Spleen (tissue), 11 donors: ENCODE measurements around the gene DENND1A. TPM values are rescaled to one million over a fixed set of nuclear protein-coding genes. Genes with fewer than 3 reads are reported as not detected.
A peak's percentile ranks its signal among the peaks of the same experiment; 100 is the strongest.

ENCODE experiments used
- DNase-seq: peaks from one replicate; pipeline ENCODE4 v3.0.0-alpha.2; 2020
- H3K27ac ChIP-seq, 8 donors: fragments of 200-600 bp; sonication (generic) in 7 of 8; 1 replicate in 4 of 8; 2 replicates in 4 of 8; pipeline versions ENCODE4 v1.5.0 to v1.8.0; 2016 to 2021; ENCODE audit warnings: inconsistent platforms in 4 of 8, mild to moderate bottlenecking in 4 of 8, moderate library complexity in 1 of 8
- H3K27me3 ChIP-seq, 7 donors: fragments of 200-600 bp; sonication (generic) in 6 of 7; replicated peaks in 1 of 7; 1 replicate in 4 of 7; 2 replicates in 3 of 7; pipeline versions ENCODE4 v1.5.0 to v1.8.0; 2016 to 2021; ENCODE audit warnings: inconsistent platforms in 3 of 7, mild to moderate bottlenecking in 1 of 7
- H3K36me3 ChIP-seq, 6 donors: fragments of 200-600 bp; sonication (generic) in 5 of 6; 1 replicate in 4 of 6; 2 replicates in 2 of 6; pipeline versions ENCODE4 v1.5.0 to v1.8.0; 2016 to 2021; ENCODE audit warnings: inconsistent platforms in 2 of 6
- H3K4me1 ChIP-seq, 6 donors: fragments of 200-600 bp; sonication (generic) in 5 of 6; 1 replicate in 3 of 6; 2 replicates in 3 of 6; pipeline versions ENCODE4 v1.5.0 to v1.8.0; 2016 to 2021; ENCODE audit warnings: inconsistent platforms in 3 of 6
- H3K4me3 ChIP-seq, 8 donors: fragments of 200-600 bp; sonication (generic) in 7 of 8; 1 replicate in 4 of 8; 2 replicates in 4 of 8; pipeline versions ENCODE4 v1.5.0 to v1.8.0; 2016 to 2021; ENCODE audit warnings: inconsistent platforms in 4 of 8, mild to moderate bottlenecking in 4 of 8, moderate library complexity in 2 of 8
- H3K9me3 ChIP-seq, 8 donors: fragments of 200-600 bp; sonication (generic) in 7 of 8; 1 replicate in 4 of 8; 2 replicates in 4 of 8; pipeline versions ENCODE4 v1.5.0 to v1.8.0; 2016 to 2021; ENCODE audit warnings: inconsistent platforms in 4 of 8
- CTCF ChIP-seq, 11 experiments: fragments of 200-600 bp in 7 of 11; fragments of 450-650 bp in 4 of 11; sonication (generic) in 4 of 11; IDR thresholded peaks in 8 of 11; conservative IDR thresholded peaks in 3 of 11; 1 replicate in 7 of 11; 2 replicates in 4 of 11; pipeline versions ENCODE4 v1.4.0 to v1.8.0; 2016 to 2021; ENCODE audit warnings: antibody characterized with exemption in 11 of 11, inconsistent platforms in 4 of 11, mild to moderate bottlenecking in 1 of 11
- POLR2A ChIP-seq, 3 donors: fragments of 450-650 bp; IDR thresholded peaks; one replicate each; pipeline ENCODE4 v1.5.1; 2017; ENCODE audit warnings: antibody characterized with exemption in 3 of 3, mild to moderate bottlenecking in 1 of 3
- POLR2AphosphoS5 ChIP-seq, 3 donors: sonication (generic); formaldehyde crosslinking; IDR thresholded peaks; one replicate each; pipeline ENCODE4 v1.5.1; 2017; ENCODE audit warnings: antibody characterized with exemption in 3 of 3
- WGBS, 5 donors: extraction: QIAGEN DNeasy Blood & Tissue Kit in 3 of 5; methylation state at CpG; one replicate each; pipeline versions ENCODE4 v1.1.5 to v1.1.7; 2013 to 2018; 5-methylcytosine and 5-hydroxymethylcytosine counted together
- intact Hi-C: fragments of 100-400 bp; cut with DNase I; formaldehyde crosslinking; loops from one replicate; pipeline ENCODE4 v1.15.0; 2023; ENCODE audit warnings: low total_unique reads
- polyA plus RNA-seq, 3 donors: library from polyadenylated mRNA; stranded (reverse); fragments of 200-250 nt; gene quantifications; one replicate each; pipeline ENCODE4 v1.2.1, GENCODE V29; 2013
- total RNA-seq, 7 donors: library from RNA; depleted of rRNA in 3 of 7; stranded (reverse); fragments of >200 nt in 3 of 7; fragmentation: NEBNext Ultra II Directional in 4 of 7; extraction: Animal tissue kit (Norgen Biotek cat#: 25700) in 4 of 7; gene quantifications; one replicate each; pipeline versions ENCODE4 v1.1.0 to v1.2.1, GENCODE V29; 2016 to 2021
- donor health status: healthy with polysubstance abuse.
- donor health status: DM: no; HTN: no; CAD: no; lungs with moderate emphysema.
- donor health status: DM: no; HTN: no; CAD: no.
- donor health status: Bipolar disorder and iron deficiency.
- donor health status: healthy.
- donor health status: DM: no; HTN: no; CAD: no.
- donor health status: DM: yes; HTN: yes; CAD: no.

Gene DENND1A
- total and polyA plus RNA-seq, 10 donors: 5.4 to 59.3 (median 48.8) TPM

- peaks cover 0 to 9% (median 0%) of the 10 kb centered on the region in 6 donors for H3K36me3 ChIP-seq
- H3K27me3 ChIP-seq: no peaks in the 10 kb centered on the region
- H3K4me1 ChIP-seq: no peaks in the 10 kb centered on the region
- TF ChIP-seq POLR2AphosphoS5 (IDR thresholded peaks at IDR 0.05) (no peak), CTCF (IDR thresholded peaks at IDR 0.05 in 8 of 11, conservative IDR thresholded peaks at IDR 0.05 in 3 of 11) (no peak), POLR2A (IDR thresholded peaks at IDR 0.05) (no peak)
- no peak overlapping the region for H3K4me3 ChIP-seq
- WGBS, 5 donors: 90 to 94% (median 92%) methylated on average over 7 of the region's 7 CpGs
- no peak overlapping the region for H3K27ac ChIP-seq
- H3K9me3 ChIP-seq: no peaks in the 10 kb centered on the region
- no peak for DNase-seq
- intact Hi-C loops: no loop called here
Observed at GRCh38 chr9:123495731-123496130, 434.2 kb downstream of the DENND1A start.

GRCh38 chr9:123493627-123494026 is 436.3 kb downstream of the DENND1A start:
- WGBS, 5 donors: 86 to 95% (median 88%) methylated on average over 8 of the region's 8 CpGs

GRCh38 chr9:123490688-123491087 is 439.2 kb downstream of the DENND1A start:
- Histone ChIP-seq H3K9me3 (no peaks in the 10 kb centered on the region), H3K4me3 (no peak overlapping the region), H3K36me3 (peaks cover 0 to 9% (median 0%) of the 10 kb centered on the region in 6 donors), H3K27ac (no peak overlapping the region), H3K4me1 (no peaks in the 10 kb centered on the region), H3K27me3 (no peaks in the 10 kb centered on the region)
- DNase-seq: no peak
- WGBS, 5 donors: 88 to 96% (median 94%) methylated on average over 6 of the region's 6 CpGs
- intact Hi-C loops: no loop called here
- TF ChIP-seq CTCF (IDR thresholded peaks at IDR 0.05 in 8 of 11, conservative IDR thresholded peaks at IDR 0.05 in 3 of 11): no peak
- no peak for TF ChIP-seq POLR2AphosphoS5 (IDR thresholded peaks at IDR 0.05)
- no peak for TF ChIP-seq POLR2A (IDR thresholded peaks at IDR 0.05)

More at GRCh38 chr9:123493627-123494026, 436.3 kb downstream of the DENND1A start:
- Histone ChIP-seq H3K4me1 (no peaks in the 10 kb centered on the region), H3K36me3 (peaks cover 0 to 11% (median 0%) of the 10 kb centered on the region in 6 donors), H3K27ac (no peak overlapping the region), H3K27me3 (no peaks in the 10 kb centered on the region), H3K4me3 (no peak overlapping the region), H3K9me3 (no peaks in the 10 kb centered on the region)
- TF ChIP-seq POLR2A (IDR thresholded peaks at IDR 0.05) (no peak), POLR2AphosphoS5 (IDR thresholded peaks at IDR 0.05) (no peak), CTCF (IDR thresholded peaks at IDR 0.05 in 8 of 11, conservative IDR thresholded peaks at IDR 0.05 in 3 of 11) (no peak)
- DNase-seq: no peak
- intact Hi-C loops: no loop called here

- 74 to 81% (median 77%) methylated on average over 16 of the region's 16 CpGs for WGBS, 5 donors
- H3K4me1 ChIP-seq: no peaks in the 10 kb centered on the region
- H3K4me3 ChIP-seq: no peak overlapping the region
- intact Hi-C loops: no loop called here
- H3K27ac ChIP-seq: no peak overlapping the region
- TF ChIP-seq POLR2A (IDR thresholded peaks at IDR 0.05) (no peak), POLR2AphosphoS5 (IDR thresholded peaks at IDR 0.05) (no peak), CTCF (IDR thresholded peaks at IDR 0.05 in 8 of 11, conservative IDR thresholded peaks at IDR 0.05 in 3 of 11) (no peak)
- peak; percentile 42 for DNase-seq
- H3K9me3 ChIP-seq: no peaks in the 10 kb centered on the region
- no peaks in the 10 kb centered on the region for H3K27me3 ChIP-seq
- H3K36me3 ChIP-seq: peaks cover 0 to 17% (median 0%) of the 10 kb centered on the region in 6 donors
Observed at GRCh38 chr9:123488722-123489321, 441.1 kb downstream of the DENND1A start.
